Hematopoietic multipotent progenitor cell (in vitro differentiated cells): ENCODE measurements around the gene ADAMTSL1. TPM values are rescaled to one million over a fixed set of nuclear protein-coding genes. Genes with fewer than 3 reads are reported as not detected.
"Not testable (repeated sequence)": the region's sequence is repeated elsewhere in the genome, so short reads cannot be mapped to it uniquely, and the experiment has no call there.

ENCODE experiments used
- DNase-seq, 3 donors: peaks; one replicate each; pipeline ENCODE4 v3.0.0-alpha.2; 2011 to 2015; ENCODE audit warnings: low read depth in 2 of 3, low spot score in 2 of 3
- total RNA-seq: library from RNA; depleted of rRNA; stranded (reverse); fragments of >200 nt; gene quantifications from one replicate; pipeline ENCODE4 v1.2.3, GENCODE V29; 2012

Gene ADAMTSL1
- total RNA-seq, 1 donor: under 0.01 TPM

- DNase-seq: no peak
Measured at GRCh38 chr9:18848657-18849056, 374.7 kb downstream of the ADAMTSL1 start.

GRCh38 chr9:18849270-18849669 lies 375.3 kb downstream of the ADAMTSL1 start:
- no peak for DNase-seq

DNA sequence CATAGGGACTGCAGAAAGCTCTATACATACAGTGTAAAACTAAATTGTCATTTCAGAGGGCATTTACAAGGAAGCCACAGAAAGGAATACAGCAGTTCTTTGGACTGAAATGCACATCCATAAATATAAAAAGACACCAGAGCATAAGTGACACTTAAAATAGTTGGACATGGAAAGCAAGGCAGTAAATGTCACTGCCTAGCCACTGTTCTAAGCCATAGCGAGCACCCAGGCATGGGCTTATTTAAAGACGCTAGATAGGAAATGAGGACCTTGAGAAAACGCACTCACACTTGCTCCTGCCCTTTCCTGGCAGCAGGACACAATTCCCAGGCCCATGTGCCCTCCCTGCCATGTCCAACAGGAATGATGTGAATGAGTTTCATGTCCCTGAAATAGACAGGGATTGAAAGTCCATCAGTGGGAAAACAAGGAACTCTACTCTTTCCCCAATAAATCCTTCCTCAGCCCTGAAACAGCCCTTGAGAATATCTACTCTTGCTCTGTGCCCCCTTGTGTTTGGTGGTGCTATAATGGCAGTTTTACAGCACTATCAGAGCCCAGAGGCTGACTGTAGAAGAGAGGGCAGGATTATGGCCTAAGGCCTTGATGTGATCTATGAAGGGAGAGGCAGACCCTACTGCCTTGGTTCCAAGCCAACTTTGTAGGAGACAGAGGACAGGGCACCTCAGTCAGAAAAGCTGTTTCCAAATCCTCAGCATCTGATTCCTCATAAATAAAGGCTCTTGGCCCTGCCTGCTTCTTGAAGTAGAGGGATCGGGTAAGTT lies 376.1 kb downstream of the ADAMTSL1 start:
- DNase-seq: no peak

GRCh38 chr9:18851069-18851795 lies 377.3 kb downstream of the ADAMTSL1 start:
- no peak for DNase-seq

DNA sequence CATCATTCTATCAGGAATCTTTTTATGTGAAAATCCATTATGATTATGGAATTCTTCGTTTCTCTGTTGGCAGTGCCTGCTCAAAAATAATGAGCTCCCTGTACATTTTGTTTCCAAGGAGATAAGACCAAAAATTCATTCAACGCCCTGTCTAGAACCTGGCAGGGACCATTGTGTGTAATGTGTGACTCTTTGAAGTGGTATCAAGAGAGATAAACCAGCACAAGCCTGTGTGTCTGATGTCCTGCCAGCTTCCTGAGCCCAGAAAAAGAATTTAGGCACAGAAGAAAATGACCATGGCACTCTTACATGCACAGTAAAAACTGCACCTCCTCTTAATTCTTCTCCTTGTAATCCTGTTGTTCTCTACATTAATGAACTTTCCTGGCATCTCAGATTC lies 381.7 kb downstream of the ADAMTSL1 start:
- no peak for DNase-seq

GRCh38 chr9:18857334-18857733 lies 383.4 kb downstream of the ADAMTSL1 start:
- DNase-seq: no peak

- no peak for DNase-seq
Measured at GRCh38 chr9:18857769-18858168, 383.8 kb downstream of the ADAMTSL1 start.

DNA sequence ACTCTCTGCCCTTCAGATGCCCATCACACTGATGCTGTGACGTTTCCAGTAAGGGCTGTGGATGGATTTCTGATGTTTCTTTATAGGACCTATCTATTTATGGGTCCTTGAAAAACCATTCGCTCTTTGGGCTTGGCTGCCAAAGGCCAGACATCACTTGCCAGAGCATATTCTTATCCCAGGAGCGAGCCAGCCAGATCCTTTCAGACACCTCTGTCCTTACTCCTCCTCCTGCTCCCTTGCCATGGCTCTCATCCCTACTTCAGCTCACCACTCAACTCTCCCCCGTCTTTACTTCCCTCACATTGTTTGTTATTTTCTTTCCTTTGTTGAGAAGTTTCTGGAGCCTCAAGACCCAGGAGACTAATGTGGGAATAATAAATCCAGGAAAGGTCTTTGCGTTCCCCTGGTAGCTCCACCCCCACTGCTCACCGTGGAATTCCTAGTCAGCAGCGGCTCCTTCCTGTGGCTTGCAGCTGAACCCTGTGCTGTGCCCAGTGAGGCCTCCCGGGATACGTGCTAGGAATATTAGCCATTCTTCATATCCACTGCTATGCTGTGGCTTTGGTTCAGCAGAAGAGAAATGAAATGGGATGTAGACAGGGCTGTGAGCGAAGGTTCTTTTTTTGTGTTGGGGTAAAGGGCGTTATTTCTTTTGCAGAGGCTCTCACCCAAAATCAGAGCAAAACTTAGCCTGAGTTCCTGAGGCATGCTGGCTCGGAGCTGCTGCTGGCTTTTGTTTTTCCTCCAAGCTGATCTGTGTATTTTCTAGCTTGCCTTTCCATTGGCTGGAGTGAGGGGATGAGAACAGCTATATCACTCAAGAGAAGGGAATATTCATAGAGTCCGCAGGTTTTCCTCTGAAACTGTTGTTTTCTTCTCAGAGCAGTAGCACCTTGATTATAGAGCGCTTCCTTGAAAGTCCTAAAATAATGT lies 387.9 kb downstream of the ADAMTSL1 start:
- DNase-seq: no peak

GRCh38 chr9:18863791-18864190 lies 389.8 kb downstream of the ADAMTSL1 start:
- no peak for DNase-seq

- DNase-seq: no peak
Measured at GRCh38 chr9:18864516-18864915, 390.6 kb downstream of the ADAMTSL1 start.

- DNase-seq: no peak
Measured at GRCh38 chr9:18865542-18865941, 391.6 kb downstream of the ADAMTSL1 start.

- DNase-seq: no peak
Measured at GRCh38 chr9:18866121-18866831, 392.3 kb downstream of the ADAMTSL1 start.

GRCh38 chr9:18869725-18870124 lies 395.8 kb downstream of the ADAMTSL1 start:
- DNase-seq: no peak

DNA sequence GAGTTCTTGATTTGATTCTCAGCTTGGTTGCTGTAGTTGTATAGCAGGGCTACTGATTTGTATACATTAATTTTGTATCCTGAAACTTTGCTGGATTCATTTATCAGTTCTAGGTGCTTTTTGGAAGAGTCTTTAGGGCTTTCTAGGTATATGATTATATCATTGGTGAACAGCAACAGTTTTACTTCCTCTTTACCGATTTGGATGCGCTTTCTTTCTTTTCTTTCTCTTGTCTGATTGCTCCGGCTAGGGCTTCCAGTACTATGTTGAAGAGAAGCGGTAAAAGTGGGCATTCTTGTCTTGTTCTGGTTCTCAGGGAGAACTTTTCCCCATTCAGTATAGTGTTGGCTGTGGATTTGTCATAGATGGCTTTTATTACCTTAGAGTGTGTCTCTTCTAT lies 400.1 kb downstream of the ADAMTSL1 start:
- DNase-seq: no peak

DNA sequence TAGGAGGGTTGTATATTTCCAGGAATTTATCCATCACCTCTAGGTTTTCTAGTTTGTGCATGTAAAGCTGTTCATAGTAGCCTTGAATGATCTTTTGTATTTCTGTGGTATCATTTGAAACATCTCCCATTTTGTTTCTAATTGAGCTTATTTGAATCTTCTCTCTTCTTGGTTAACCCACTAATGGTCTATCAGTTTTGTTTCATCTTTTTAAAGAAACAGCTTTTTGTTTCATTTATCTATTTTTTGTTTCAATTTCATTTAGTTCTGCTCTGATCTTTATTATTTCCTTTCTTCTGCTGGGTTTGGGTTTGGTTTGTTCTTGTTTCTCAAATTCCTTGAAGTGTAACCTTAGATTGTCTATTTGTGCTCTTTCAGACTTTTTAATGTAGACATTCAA lies 401.0 kb downstream of the ADAMTSL1 start:
- DNase-seq: not testable (repeated sequence)

DNA sequence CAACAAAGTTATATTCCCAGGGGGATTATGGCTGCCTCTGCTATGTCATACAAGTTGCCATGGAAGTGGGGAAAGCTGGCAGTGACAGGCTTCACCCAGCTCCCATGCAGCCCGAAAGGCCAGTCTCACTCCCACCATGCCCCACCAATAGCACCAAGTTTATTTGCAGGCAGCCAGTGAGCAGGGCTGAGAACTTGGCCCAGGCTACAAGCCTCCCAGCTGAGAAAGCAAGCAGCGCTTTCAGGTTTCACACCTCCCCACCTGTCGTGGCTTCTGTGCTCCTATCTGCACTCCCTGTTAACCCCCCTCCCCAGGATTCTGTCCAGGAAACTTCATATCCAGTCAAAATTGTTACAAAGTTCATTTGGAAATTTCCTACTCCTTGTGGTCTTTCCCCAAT lies 404.0 kb downstream of the ADAMTSL1 start:
- no peak for DNase-seq

DNA sequence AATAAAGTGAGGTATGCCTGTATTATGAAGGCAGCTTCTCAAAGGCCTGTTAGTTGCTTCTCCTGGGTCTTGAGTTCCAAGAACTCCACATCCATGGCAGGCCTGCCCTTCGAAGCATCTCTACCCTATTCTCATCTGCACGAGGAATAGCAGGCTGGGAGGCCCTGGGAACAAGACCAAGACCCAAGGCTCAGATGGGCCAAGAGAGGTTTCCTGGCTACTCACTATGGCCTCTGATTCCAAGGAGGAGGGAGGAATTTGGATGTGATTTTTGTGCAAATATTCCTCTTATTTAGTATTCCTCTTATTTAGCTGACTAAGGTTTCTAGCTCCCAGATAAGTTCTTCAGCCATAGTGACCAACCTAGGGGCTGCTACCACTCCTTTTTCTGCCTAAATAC lies 407.8 kb downstream of the ADAMTSL1 start:
- no peak for DNase-seq

DNA sequence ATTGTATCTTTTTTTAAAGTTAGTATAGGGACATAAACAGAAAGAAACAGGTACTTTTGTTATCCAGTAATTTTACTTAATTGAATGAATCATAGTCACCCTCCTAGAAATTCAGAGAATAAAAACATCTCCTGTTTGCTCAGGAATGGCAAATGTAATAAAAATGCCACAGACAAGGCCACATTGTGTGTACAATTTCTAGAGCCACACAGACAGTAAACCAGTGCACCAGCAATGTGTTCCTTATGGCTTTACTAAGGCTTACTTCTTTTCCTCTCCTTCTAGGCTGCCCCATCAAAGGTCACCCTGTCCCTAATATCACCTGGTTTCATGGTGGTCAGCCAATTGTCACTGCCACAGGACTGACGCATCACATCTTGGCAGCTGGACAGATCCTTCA lies 413.6 kb downstream of the ADAMTSL1 start:
- DNase-seq: no peak

GRCh38 chr9:18888290-18888689 lies 414.3 kb downstream of the ADAMTSL1 start:
- no peak for DNase-seq

DNA sequence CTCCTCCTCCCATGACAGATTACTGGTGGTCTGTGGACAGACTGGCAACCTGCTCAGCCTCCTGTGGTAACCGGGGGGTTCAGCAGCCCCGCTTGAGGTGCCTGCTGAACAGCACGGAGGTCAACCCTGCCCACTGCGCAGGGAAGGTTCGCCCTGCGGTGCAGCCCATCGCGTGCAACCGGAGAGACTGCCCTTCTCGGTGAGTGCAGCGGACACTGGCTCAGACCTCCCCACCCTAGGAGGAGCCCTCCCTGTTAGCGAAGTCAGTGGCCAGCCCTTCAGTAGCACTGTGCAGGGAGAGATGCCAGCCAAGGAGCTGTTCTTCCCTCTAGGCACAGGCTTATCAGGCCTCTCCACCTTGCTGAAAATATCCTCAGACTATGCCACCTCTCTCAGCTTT lies 415.6 kb downstream of the ADAMTSL1 start:
- DNase-seq: no peak
